GM12872 (cell line): ENCODE data around the gene ZNF830.
A peak's percentile ranks its signal among the peaks of the same experiment; 100 is the strongest.

Experiments used
- CTCF ChIP-seq: IDR thresholded peaks from 3 replicates; pipeline ENCODE4 v1.5.1; 2011; ENCODE audit warnings: low read depth, mild to moderate bottlenecking, low read length, moderate library complexity; ENCODE audit not compliant: insufficient read depth

Gene ZNF830

GRCh38 chr17:34993031-34993430 is 31.7 kb downstream of the ZNF830 start:
- TF ChIP-seq CTCF: no peak

GRCh38 chr17:34996422-34997285 is 35.3 kb downstream of the ZNF830 start:
- no peak for TF ChIP-seq CTCF

DNA sequence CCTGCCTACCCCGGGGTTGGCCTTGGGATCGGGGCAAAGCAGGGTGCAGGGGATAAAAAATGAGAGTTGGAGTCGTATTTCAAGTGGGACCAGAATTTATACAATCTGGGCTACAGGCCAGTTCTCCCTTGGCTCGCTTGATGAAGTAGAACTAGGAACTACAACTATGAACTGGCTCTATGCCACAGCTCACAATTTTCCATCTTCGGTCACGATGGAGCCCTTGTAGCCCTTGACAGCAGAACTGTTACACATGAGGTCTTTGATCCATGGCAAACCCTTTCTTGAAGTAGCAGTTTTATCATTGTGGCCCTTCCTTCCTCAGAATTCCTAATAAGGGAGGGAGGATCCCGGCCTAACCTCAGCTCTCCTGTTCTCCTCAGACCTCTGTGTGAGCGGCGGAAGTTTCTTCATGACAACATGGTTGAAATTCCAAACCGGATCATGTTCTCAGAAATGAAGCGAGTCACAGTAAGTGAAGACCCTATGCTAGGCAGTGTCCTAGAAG is 36.1 kb downstream of the ZNF830 start:
- TF ChIP-seq CTCF: no peak

DNA sequence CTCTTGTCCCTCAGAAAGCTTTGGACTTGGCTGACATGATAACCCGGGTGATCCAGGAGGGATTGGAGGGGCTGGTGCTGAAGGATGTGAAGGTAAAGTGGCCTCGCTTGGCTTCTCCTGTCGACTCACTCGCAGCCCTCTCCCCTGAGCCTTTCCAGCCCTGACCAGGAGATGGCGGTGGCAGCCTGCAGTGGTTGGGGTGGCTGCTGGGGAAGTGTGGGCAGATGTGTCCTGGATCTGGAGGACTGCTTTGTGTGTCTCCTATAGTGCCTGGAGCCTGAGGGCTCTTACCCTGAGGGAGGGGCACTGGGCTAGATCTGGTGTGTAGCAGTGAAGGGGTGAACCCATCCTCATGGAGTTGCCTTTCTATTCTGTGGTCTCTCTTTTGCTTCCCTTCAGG is 36.9 kb downstream of the ZNF830 start:
- peak; percentile 96 for TF ChIP-seq CTCF

DNA sequence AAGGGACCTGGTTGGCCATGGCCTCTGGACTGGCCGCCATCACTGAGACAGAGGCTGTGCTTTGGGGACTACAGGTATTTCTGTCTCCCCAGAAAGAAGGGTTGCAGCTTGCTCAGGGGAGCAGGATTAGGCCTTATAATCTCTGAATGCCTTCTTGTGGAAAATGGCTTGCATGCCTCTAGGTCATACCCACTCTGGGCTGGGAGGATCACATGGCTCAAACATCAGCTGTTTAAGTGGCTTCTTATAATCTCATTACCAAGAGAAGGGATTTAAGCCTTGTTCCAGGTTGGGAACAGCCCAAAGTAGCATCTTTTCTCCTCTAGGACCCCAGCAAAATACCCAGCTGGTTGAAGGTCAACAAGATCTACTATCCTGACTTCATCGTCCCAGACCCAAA is 38.1 kb downstream of the ZNF830 start:
- TF ChIP-seq CTCF: no peak

DNA sequence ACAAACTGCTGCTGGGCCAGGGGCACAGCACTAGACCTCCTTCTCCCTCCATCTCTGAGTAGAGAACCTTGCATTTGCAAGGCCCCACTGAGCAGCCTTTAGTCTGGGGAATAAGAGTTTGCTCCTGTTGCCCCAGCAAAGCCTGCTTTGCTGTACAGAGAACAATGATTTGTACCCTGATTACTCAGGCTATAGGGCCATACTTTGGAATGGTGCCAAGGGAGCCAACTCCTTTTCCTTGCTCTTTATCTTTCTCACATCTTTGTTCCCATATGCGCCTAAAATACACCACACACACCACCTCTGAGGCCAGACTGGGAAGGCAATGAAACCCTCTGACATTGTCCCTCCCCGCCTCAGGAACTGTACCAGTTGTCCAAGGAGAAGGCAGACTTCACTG is 40.2 kb downstream of the ZNF830 start:
- no peak for TF ChIP-seq CTCF

DNA sequence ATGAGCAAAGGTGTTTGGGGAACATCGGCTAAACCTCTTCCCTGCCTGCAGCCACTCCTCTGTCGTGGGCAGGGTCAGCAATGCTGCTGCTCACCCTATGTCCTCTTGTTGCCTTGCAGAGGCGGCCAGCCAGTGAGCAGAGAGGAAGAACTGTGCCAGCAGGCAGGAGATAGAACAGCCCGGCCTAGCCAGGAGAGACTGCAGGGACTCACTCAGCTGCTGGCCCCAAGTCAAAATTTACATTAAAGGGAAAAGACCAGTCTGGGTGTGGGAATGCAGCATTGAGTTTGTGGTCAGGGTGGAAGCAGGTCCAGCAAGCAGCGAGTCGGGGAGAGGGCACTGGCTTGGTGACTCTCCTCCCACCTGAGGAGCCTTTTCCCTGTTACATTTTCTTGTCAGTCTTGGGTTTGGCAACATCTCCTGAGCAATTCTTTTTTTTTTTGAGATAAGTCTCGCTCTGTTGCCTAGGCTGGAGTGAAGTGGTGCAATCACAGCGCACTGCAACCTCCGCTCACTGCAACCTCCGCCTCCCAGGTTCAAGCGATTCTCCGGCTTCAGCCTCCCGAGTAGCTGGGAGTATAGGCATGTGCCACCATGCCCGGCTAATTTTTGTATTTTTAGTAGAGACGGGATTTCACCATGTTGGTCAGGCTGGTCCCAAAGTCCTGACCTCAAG is 41.7 kb downstream of the ZNF830 start:
- no peak for TF ChIP-seq CTCF
